Peyer's patch (tissue), 4 donors: ENCODE data around the gene DOCK9.

Experiments
- POLR2A ChIP-seq, 2 donors: fragments of 450-650 bp; IDR thresholded peaks; one replicate each; pipeline ENCODE4 v1.5.1; 2017; ENCODE audit warnings: antibody characterized with exemption in 2 of 2, mild to moderate bottlenecking in 2 of 2, moderate library complexity in 2 of 2
- TF ChIP-seq, protein P1 (sequence below), 6 experiments: fragments of 450-650 bp in 4 of 6; fragments of 200-600 bp in 2 of 6; sonication (generic) in 1 of 6; IDR thresholded peaks; one replicate each; pipeline ENCODE4 v1.5.1; 2017 to 2019; ENCODE audit warnings: antibody characterized with exemption in 6 of 6, mild to moderate bottlenecking in 3 of 6, moderate library complexity in 1 of 6

DNA sequence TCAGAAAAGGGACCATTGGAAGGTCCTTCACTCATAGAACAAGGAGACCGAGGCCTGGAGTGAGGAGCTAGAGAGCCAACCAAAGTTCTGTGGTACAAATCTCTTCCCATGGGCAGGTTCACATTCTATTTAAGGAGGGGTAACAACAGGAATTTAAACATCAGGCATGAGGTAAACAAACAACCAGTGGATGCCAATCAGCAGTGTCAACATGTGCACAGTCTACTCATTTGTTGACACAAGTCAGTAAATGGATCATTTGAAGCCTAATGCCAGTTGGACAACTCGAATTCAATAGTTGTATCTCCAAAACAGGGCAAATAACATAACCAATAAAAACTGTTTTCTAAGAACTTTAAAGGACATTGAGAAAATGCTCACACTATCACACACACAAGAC, 6.3 kb upstream of the DOCK9 start:
- TF ChIP-seq, protein P1, sequence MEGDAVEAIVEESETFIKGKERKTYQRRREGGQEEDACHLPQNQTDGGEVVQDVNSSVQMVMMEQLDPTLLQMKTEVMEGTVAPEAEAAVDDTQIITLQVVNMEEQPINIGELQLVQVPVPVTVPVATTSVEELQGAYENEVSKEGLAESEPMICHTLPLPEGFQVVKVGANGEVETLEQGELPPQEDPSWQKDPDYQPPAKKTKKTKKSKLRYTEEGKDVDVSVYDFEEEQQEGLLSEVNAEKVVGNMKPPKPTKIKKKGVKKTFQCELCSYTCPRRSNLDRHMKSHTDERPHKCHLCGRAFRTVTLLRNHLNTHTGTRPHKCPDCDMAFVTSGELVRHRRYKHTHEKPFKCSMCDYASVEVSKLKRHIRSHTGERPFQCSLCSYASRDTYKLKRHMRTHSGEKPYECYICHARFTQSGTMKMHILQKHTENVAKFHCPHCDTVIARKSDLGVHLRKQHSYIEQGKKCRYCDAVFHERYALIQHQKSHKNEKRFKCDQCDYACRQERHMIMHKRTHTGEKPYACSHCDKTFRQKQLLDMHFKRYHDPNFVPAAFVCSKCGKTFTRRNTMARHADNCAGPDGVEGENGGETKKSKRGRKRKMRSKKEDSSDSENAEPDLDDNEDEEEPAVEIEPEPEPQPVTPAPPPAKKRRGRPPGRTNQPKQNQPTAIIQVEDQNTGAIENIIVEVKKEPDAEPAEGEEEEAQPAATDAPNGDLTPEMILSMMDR (IDR thresholded peaks at IDR 0.05): no peak
- TF ChIP-seq POLR2A (IDR thresholded peaks at IDR 0.05): no peak
